ENCODE results near the gene NRXN3.

DNA sequence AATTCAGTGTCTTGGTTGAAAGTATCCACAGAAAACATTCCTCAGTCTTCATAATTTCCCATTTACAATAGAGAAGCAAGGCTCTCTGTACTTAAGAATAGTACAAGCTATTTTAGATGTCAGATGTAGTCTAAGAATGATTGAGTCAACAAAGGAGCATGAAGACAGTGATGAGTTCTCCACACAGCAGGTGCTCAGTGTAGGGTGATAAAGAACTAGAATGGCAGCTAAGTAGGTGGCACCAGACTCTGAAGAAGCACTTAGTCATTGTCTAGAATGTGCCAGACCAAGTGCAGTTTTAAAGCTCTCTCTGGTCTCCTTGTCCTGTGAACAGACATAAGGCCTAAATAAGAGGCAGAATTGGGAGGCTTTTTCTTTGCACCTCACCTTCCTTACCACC, 504.6 kb downstream of the NRXN3 start:
- TF ChIP-seq, protein P1, sequence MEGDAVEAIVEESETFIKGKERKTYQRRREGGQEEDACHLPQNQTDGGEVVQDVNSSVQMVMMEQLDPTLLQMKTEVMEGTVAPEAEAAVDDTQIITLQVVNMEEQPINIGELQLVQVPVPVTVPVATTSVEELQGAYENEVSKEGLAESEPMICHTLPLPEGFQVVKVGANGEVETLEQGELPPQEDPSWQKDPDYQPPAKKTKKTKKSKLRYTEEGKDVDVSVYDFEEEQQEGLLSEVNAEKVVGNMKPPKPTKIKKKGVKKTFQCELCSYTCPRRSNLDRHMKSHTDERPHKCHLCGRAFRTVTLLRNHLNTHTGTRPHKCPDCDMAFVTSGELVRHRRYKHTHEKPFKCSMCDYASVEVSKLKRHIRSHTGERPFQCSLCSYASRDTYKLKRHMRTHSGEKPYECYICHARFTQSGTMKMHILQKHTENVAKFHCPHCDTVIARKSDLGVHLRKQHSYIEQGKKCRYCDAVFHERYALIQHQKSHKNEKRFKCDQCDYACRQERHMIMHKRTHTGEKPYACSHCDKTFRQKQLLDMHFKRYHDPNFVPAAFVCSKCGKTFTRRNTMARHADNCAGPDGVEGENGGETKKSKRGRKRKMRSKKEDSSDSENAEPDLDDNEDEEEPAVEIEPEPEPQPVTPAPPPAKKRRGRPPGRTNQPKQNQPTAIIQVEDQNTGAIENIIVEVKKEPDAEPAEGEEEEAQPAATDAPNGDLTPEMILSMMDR (IDR thresholded peaks at IDR 0.05; ENCODE audit: poor library complexity): no peak
- TF ChIP-seq EZH2phosphoT487 (IDR thresholded peaks at IDR 0.05; ENCODE audit: low read depth, severe bottlenecking, unreplicated experiment): no peak
